ENCODE data around the gene OSBPL10.
A peak's percentile ranks its signal among the peaks of the same experiment; 100 is the strongest.

The OSBPL10 gene

DNA sequence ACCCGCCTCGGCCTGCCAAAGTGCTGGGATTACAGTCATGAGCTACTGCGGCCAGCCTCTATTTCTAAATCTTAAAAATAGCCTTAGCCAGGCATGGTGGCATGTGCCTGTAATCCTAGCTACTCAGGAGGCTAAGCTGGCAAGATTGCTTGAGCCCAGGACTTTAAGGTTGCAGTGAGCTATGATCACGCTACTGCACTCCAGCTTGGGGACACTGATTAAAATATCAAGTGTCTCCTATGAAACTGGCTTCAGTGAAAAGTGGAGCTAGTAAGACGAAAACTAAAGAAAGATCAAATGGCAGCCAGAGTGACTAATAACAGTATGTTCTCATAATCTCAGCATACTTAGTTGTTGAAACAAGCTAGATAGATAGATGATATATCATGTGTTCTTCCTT is 335.8 kb downstream of the OSBPL10 start:
- DNase-seq = no peak

DNA sequence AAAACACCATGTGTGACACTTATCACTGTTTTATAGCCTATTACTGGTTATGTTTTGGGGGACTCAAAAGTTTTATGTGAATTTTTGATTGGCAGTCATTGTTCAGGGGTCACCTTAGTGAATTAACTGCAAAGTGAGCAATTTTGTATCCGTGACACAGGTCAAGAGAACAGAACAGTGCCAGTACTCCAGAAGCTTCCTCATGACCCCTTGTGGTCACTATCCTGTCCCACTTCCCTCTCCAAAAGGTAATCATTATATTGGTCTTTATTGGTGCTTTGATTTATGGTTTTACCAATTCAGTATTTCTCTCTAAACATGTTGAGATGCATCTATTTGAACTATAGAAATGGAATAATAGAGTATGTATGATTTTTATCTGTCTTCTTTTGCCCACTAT is 341.2 kb downstream of the OSBPL10 start:
- no peak for DNase-seq

- no peak for DNase-seq
These were observed 344.2 kb downstream of the OSBPL10 start for GRCh38 chr3:31636694-31637442.

DNA sequence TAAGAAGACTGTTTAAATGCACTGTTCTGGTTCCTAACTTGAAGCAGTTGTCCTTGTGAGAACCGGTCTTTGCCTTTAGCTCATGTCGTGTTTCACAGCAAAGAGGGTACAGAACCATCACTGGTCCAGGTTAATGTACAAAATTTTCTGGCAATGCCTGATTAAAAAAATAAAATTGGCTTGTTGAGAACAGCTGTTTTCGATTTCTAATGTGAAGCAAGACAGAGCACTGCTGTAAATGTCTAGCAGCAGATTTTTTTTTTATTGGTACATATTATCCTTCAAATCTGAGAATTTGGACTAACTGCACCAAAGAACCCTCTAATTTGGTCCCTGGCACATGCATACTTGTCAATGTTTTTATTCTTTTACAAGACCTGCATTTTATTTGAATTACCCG is 345.0 kb downstream of the OSBPL10 start:
- DNase-seq = no peak

GRCh38 chr3:31635545-31635944 is 345.5 kb downstream of the OSBPL10 start:
- no peak for DNase-seq

DNA sequence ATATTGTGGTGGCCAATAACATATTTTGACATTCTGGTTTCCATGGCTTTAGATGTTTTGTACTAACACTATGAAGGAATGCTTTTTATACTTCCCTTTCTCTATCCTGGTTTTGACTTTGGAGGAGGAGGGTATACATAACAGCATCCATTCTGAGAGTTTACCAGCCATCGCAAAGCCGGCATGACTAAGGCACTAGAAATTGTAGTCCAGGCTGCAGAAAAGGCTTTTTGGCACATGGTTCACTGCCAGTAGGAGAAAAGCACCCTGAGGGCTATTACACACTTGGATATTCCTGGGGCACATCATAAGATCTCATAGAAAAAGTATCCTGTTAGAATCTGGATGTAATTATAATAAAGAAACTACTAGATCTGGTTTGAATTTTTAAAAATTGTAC is 346.6 kb downstream of the OSBPL10 start:
- no peak for DNase-seq

DNA sequence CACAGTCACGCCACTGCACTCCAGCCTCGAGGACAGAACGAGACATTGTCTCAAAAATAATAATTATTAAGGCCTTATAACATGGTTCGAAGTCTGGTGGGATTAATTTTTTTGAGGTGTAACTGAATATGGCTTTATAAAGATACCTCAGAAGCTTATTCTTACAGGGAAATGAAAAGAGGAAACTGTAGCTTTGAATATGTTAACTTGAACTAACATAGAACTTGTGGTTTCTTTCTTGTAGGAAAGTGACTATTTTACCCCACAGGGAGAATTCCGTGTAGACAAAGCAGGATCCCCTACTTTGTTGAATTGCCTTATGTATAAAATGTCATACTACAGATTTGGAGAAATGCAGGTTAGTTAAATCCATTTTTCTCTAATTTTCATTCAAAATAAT is 352.0 kb downstream of the OSBPL10 start:
- peak; percentile 17 to 36 for DNase-seq

GRCh38 chr3:31625358-31625757 is 355.7 kb downstream of the OSBPL10 start:
- no peak for DNase-seq

DNA sequence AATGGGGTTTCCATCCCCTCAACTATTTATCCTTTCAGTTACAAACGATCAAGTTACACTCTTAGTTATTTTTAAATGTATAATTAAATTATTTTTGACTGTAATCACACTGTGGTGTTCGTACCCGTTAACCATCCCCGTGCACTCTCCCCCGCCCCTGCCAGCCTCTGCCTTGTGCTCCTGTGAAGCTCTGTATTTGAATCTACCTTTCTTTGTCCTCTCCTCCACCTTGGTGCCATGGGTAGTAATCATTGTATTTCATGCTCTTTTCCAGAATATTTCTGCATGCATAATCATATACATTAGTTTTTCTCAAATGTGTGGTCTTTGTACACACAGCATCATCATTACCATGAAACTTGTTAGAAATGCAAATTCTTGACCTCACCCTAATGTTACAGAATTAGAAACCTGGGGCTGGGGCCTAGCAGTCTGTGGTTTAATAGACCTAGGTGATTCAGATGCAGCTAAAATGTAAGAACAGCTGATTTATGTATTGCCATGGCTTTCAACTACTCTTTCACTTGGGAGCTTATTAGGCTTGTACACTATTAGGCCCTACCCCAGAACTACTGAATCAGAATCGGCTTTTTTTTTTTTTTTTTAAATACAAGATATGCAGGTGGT is 356.9 kb downstream of the OSBPL10 start:
- DNase-seq = no peak

DNA sequence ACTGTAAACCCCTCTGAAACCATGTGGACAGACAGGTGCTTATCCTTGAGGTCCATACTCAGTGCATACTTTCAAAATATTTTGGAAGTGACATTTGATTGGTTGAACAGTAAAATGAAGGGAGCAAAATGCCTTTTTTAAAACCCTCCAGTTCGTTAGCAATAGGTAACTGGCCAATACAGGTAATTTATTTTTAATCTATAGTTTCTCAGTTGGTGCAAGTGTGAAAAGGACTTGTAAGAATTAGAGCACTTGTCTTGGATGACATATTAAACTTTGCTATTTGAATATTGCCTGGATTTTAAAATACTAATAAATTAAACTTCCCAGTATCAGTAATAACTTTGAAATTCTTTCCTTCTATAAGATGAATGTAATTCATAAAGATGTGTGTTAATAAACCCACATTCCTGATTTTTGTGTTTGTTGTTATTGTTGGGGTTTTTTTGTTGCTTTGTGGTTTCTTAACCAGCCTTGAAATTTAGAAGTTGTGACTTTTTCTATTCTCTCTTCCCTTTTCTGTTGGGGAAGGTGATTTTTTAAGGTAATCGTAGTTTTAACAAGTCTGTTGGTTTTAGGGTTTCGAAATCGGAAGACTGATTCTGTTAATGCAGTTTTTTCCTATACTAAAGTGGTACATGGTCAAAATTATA is 358.3 kb downstream of the OSBPL10 start:
- no peak for DNase-seq

GRCh38 chr3:31621314-31621713 is 359.7 kb downstream of the OSBPL10 start:
- DNase-seq = no peak

- DNase-seq = no peak
These were observed 360.4 kb downstream of the OSBPL10 start for GRCh38 chr3:31620656-31621055.

- no peak for DNase-seq
These were observed 364.4 kb downstream of the OSBPL10 start for GRCh38 chr3:31616711-31617110.

DNA sequence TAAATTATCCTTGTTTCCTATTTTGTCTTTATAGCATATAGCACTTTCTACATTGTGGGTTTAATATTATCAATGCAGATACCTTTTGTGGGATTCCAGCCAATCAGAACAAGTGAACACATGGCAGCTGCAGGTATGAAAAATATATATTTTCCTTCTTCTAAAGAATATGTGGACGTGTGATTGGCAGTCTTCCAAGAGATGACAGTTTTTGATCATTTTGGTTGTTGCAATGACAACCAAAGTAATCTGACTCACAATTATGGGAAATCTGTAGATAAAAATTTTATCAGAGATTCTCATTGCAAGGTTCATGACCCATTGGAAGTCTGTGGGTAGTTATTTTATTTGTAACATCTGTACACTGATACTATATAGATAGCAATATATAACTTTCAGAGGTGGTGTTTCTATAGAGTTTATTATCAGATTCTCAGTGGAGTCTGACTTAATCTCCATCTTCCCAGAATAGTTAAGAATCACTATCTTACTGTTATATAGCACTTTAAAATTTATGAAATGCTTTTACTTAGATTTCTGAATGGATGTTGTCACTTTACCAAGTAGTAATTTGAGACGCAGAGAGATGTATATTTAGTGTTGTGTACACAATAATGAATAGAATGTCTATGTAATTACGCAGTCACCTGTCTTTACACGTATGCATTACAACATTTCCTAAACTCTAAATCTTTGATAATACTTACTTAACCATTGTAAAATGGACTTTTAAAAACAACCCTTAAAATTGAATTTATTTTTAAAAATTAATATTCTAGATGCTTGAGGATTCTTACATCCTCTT is 365.8 kb downstream of the OSBPL10 start:
- DNase-seq = no peak

DNA sequence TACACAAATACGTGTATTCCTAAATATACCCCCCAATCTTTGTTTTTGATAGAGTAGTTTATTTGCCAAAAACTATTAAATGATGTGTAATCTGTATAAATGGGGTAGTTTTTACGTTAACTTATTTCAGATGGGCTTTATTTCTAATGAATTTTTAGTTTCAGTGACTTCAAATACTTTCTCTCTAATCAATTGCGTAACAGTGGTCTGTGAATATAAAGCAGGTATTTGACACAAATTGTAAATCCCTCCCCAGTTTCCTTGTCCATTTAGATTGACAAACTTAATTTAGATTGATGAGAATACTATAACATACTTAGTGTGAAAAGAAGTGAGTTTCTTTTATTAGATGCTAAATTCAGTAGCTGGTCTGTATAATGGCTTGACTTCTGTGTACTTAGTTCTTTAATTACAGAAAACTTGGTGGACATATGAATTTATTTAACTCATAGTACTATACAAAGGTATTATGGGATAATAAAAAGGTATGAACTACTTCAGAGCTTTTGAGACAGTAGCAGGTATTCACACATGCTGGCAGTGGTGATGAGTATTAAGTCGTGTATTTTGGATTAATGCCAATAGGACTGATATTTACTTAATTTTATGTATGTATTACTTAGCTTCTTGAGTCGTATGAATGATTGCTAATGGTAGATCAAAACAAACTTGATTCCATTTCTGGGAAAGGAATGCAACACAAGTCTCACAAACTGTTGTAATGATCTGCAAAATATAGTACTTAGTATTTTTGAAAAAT is 366.7 kb downstream of the OSBPL10 start:
- DNase-seq = no peak

GRCh38 chr3:31613654-31614053 is 367.4 kb downstream of the OSBPL10 start:
- DNase-seq = no peak

- no peak for DNase-seq
These were observed 367.9 kb downstream of the OSBPL10 start for GRCh38 chr3:31613177-31613576.
